GM12892 (cell line): ENCODE results near the gene CELF6.

Source experiments
- POLR2A ChIP-seq: IDR thresholded peaks from 2 replicates; pipeline ENCODE4 v1.6.1; 2011; ENCODE audit warnings: low read depth, low read length, control low read depth
- POLR2AphosphoS5 ChIP-seq: IDR thresholded peaks from 2 replicates; pipeline ENCODE4 v1.6.1; 2011; ENCODE audit warnings: low read depth, low read length, control low read depth

DNA sequence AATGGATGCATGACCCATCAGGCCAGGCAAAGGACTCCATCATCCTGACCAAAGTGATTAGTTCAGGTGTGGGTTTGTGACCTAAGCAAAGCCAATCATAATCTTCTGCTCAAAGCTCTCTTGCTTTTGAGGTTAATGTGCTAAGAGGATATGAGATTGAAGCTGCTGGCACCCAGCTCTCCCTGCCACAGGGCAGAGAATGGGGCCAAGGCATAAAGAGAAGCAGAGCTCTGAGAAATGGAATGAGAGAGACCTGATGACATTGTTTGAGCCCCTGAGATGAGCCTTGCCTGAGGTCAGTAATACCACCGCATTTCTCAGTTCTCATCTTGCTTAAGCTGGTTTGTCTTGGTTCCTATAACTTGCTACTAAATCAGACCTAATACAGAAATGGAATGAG is 41.2 kb downstream of the CELF6 start:
- TF ChIP-seq POLR2A (no peak), POLR2AphosphoS5 (no peak)
